Cardiac septum (tissue), 1 donor: ENCODE data around the gene KCNC4. TPM values are rescaled to one million over a fixed set of nuclear protein-coding genes. Genes with fewer than 3 reads are reported as not detected.

Experiments used
- DNase-seq: peaks from one replicate; pipeline ENCODE4 v3.0.0-alpha.2; 2020; ENCODE audit warnings: low spot score
- intact Hi-C: fragments of 100-400 bp; cut with DNase I; formaldehyde crosslinking; loops from one replicate; pipeline ENCODE4 v1.14.0; 2022
- long read RNA-seq: library from polyadenylated mRNA; unstranded; transcript quantifications from one replicate; pipeline ENCODE4 v2.0.0, GENCODE V29; 2021
- total RNA-seq: library from RNA; stranded (reverse); fragmentation: NEBNext Ultra II Directional; extraction: Animal tissue kit (Norgen Biotek cat#: 25700); gene quantifications from one replicate; pipeline ENCODE4 v1.2.1, GENCODE V29; 2021
- donor health status: DM: no; HTN: no; CAD: no.

The KCNC4 gene
- total RNA-seq = 16.6 TPM
- long read RNA-seq, full-length matches to known transcripts = 18 of 38 reads
- long read RNA-seq, partial matches to known transcripts = 5 of 38 reads
- long read RNA-seq, other reads (novel, unspliced or antisense) = 15 of 38 reads

- peak; percentile 94 for DNase-seq
- intact Hi-C loops = loop anchor here (1.0 to 10.0 kb wide), 5 partner anchors 52 to 405 kb away; partner anchors contain the start of gene LAMTOR5
These were observed at the start of gene KCNC4 for GRCh38 chr1:110209715-110210603. TSS of gene KCNC4 (plus strand) at chr1:110210314. CDS start at chr1:110211500, 1,186 bp downstream.

GRCh38 chr1:110160538-110161100 is 49.5 kb upstream of the KCNC4 start:
- DNase-seq = no peak
- intact Hi-C loops = no loop called here

- intact Hi-C loops = no loop called here
- no peak for DNase-seq
These were observed 48.9 kb upstream of the KCNC4 start for GRCh38 chr1:110161165-110161564.

- intact Hi-C loops = no loop called here
These were observed 48.3 kb upstream of the KCNC4 start for GRCh38 chr1:110161849-110162248.

GRCh38 chr1:110163591-110163990 is 46.5 kb upstream of the KCNC4 start:
- intact Hi-C loops = no loop called here
- DNase-seq = no peak

More at GRCh38 chr1:110161849-110162248, 48.3 kb upstream of the KCNC4 start:
- DNase-seq = no peak

GRCh38 chr1:110164725-110165350 is 45.3 kb upstream of the KCNC4 start:
- intact Hi-C loops = no loop called here
- no peak for DNase-seq

- intact Hi-C loops = no loop called here
These were observed 44.3 kb upstream of the KCNC4 start for GRCh38 chr1:110165761-110166231.

GRCh38 chr1:110166861-110167260 is 43.3 kb upstream of the KCNC4 start:
- no peak for DNase-seq

More at GRCh38 chr1:110165761-110166231, 44.3 kb upstream of the KCNC4 start:
- no peak for DNase-seq

GRCh38 chr1:110170766-110171733 is 39.1 kb upstream of the KCNC4 start:
- intact Hi-C loops = no loop called here
- DNase-seq = no peak

More at GRCh38 chr1:110166861-110167260, 43.3 kb upstream of the KCNC4 start:
- intact Hi-C loops = no loop called here

GRCh38 chr1:110172001-110172400 is 38.1 kb upstream of the KCNC4 start:
- intact Hi-C loops = no loop called here
- no peak for DNase-seq

- intact Hi-C loops = no loop called here
- no peak for DNase-seq
These were observed 36.5 kb upstream of the KCNC4 start for GRCh38 chr1:110173466-110174105.

- intact Hi-C loops = no loop called here
These were observed 35.2 kb upstream of the KCNC4 start for GRCh38 chr1:110174961-110175360.

GRCh38 chr1:110176299-110176956 is 33.7 kb upstream of the KCNC4 start:
- intact Hi-C loops = no loop called here
- no peak for DNase-seq

More at GRCh38 chr1:110174961-110175360, 35.2 kb upstream of the KCNC4 start:
- no peak for DNase-seq

GRCh38 chr1:110177775-110178174 is 32.3 kb upstream of the KCNC4 start:
- DNase-seq = no peak
- intact Hi-C loops = no loop called here

GRCh38 chr1:110183642-110184167 is 26.4 kb upstream of the KCNC4 start:
- intact Hi-C loops = no loop called here

GRCh38 chr1:110184446-110184845 is 25.7 kb upstream of the KCNC4 start:
- no peak for DNase-seq
- intact Hi-C loops = no loop called here

More at GRCh38 chr1:110183642-110184167, 26.4 kb upstream of the KCNC4 start:
- DNase-seq = no peak

- intact Hi-C loops = loop anchor here (5.0 kb wide), 1 partner anchor 133 kb away; no protein-coding TSS in a partner anchor
- DNase-seq = no peak
These were observed 24.9 kb upstream of the KCNC4 start for GRCh38 chr1:110185181-110185580.
